IPS DF 4.7 (cell line): ENCODE data around the gene COL23A1.

Source experiments
- DNase-seq: peaks from one replicate; pipeline ENCODE4 v3.0.0-alpha.2; 2013; ENCODE audit warnings: low spot score; ENCODE audit errors: extremely low read depth

Gene COL23A1

GRCh38 chr5:178477802-178478201, 112.4 kb downstream of the COL23A1 start:
- DNase-seq: no peak

DNA sequence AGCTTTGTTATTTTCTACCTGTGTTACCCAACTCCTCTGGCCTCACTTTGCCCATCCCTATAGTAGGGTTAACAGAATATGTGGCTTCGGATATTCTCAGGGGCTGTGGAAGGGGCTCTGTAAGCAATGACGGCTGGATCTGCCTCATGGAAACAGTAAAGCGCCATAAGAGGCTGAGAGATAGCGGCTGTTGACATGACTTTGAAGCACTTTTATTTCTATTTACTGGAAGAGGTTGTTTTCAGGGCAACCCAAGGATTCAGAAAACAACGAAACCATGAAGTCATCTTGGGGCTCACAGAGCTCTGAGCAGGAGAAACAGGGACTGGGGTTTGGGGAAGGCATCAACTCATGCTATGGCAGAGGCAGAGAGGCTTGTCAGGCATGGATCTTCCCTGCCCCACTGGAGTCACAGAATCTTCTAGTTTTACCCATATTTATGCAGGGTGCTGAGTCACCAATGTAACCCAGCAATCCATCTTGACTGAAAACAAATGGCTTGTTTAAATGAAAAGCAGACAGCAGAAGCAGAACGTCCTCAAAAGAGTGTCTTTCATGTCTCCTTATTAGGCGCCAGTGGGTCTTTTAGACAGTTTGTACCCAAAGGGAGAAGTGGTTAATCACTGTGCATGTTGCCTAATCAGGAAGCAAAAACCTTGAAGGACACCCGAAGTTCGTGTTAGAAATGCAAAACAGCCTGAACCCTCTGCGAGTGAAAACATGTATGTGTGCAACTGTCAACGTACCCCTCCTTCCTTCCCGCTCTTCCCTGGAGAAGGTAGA, 113.0 kb downstream of the COL23A1 start:
- DNase-seq: no peak

DNA sequence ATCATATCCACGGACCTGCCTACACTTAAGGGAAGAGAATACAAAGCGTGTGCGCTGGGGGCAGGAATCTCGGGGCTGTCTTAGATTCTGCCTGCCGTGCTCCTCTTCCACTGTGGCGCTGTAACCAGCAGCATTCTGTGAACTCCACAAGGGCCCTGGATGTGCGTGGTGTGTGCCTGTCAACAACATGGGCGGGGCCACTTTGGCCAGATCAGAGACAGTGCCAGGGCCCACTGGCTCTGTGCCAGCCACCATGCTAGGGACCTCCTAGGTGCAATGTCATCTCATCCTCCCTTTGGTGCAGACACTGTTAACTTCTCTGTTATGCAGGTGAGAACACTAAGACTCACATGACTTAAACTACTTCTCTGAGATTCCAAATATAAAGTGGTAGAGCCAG, 113.7 kb downstream of the COL23A1 start:
- DNase-seq: no peak

DNA sequence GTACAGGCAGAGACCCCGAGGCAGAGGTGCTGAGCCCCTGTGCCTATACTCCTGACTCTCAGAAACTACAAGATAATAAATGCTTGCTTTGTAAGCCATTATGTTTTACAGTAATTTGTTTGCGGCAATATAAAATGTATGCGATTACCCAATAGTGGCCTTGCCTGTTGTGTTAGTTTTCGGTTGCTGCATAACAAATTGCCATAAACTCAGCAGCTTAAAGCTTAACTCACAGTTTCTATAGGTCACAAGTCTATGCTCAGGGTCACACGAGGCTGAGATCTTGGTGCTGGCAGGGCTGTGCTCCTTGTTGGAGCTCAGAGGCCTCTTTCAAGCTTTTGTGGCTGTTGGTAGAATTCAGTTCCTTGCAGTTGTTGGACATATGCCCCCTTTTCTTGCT, 114.8 kb downstream of the COL23A1 start:
- no peak for DNase-seq

GRCh38 chr5:178474562-178475184, 115.5 kb downstream of the COL23A1 start:
- DNase-seq: no peak

GRCh38 chr5:178473854-178474253, 116.3 kb downstream of the COL23A1 start:
- no peak for DNase-seq

- DNase-seq: no peak
These were observed 118.1 kb downstream of the COL23A1 start for GRCh38 chr5:178472138-178472537.

- DNase-seq: no peak
These were observed 118.5 kb downstream of the COL23A1 start for GRCh38 chr5:178471711-178472110.

DNA sequence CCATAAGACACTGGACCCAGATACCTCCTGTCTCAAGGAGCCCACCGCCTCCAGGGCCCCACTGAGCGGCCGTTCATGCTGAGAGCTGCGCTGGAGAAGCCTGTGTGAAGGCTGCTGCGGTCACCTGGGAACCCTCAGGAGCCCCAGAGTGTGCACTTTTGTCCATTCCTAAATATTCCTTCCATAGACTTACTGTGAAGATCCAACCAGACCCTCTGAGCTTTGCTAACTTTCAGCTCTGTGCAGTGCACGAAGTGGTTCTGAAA, 119.5 kb downstream of the COL23A1 start:
- no peak for DNase-seq

DNA sequence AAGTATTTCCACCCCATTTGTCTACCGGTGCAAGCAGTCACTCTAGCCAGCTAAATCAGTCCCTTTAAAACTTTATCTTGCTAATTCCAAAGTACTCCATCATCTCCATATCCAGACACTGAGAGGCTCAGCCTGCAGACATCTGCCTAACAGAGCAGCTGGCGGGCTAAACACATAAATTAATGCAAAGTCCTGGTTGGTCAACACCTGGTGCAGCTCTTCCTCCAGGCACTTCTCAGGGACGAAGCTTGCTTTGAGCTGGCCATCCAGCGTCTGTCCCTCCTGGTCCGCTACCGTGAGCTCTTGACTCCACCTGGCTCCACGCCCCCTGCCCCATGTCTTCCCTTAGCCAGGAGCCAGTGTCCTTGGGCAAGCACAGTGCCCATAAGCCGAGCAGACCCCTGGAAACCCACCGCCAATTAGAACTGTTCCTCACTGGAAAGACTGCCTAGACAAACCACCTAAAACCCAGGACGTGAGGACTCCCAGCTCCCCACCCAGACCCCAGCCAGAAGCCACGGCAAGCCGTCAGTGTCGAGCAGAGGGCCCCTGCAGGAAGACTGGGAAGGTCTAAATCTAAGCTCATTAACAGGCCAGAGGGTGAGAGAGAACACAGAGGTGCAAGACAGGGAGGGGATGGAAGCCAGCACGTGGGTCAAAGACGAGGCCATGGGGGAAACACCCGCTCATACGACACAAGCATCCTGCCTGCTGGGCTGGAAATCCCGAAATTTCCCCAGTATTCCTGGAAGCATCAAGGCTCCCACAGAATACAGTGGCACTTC, 120.0 kb downstream of the COL23A1 start:
- DNase-seq: no peak

GRCh38 chr5:178469011-178469974, 120.9 kb downstream of the COL23A1 start:
- DNase-seq: no peak

- DNase-seq: no peak
These were observed 122.0 kb downstream of the COL23A1 start for GRCh38 chr5:178468196-178468685.

DNA sequence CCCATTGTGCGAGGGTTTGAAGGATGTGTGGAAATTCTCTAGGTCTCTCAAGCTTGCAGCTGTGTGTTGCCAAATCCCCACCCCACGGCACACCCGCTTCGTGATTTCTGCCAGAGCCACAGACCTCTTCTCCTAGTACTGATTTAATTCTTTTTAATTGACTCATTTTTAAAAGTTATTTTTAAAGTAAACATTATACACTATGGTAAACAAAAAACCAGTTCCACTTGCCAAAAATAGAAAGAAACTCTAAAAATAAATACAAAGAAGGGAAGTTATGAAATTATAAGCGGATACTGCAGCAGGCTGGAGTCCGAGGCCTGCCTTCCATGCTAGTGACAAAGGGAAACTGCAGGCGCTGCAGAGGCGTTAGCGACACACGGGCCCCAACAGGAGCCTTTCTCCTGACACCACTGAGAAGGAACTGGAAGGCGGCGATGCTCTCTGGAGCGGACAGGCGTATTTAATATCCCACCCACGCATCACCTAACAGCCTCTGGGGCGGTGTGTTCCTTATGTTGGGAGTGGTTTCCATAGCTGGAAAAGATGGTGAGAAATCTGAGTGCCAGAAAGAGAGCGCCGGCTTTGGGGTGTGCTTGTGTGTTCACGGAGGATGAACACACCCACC, 122.5 kb downstream of the COL23A1 start:
- no peak for DNase-seq

- DNase-seq: no peak
These were observed 123.0 kb downstream of the COL23A1 start for GRCh38 chr5:178467205-178467567.

- DNase-seq: no peak
These were observed 123.9 kb downstream of the COL23A1 start for GRCh38 chr5:178466342-178466741.

- no peak for DNase-seq
These were observed 124.3 kb downstream of the COL23A1 start for GRCh38 chr5:178465861-178466288.

GRCh38 chr5:178465228-178465860, 124.8 kb downstream of the COL23A1 start:
- no peak for DNase-seq

DNA sequence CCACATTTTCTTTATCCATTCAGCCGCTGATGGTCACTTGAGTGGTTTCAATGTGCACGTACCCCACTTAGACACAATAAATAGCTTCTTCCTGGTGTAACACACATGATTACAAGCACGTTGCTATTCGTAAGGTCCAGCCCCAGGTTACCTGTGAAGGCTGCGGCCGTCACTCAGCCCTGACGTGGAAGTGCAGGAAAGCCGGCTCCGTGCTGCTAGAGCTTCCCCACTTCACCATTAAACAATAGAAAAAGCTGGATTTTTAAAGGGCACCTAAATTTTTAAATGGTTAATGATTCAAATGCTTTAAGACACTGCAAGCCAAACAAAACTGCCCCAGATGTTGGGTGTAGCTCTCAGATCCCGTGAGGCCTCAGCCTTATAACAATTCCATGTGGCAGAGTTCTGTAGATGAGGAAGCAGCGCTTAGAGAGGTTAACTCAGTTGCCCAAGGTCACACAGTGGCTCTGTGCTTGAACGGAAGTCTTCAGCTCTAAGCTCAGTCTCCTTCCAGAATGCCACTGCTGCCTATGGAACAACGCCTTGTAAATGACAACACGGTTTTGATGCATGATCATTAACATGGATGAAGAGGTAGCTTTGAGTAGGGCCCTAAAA, 125.7 kb downstream of the COL23A1 start:
- DNase-seq: no peak

DNA sequence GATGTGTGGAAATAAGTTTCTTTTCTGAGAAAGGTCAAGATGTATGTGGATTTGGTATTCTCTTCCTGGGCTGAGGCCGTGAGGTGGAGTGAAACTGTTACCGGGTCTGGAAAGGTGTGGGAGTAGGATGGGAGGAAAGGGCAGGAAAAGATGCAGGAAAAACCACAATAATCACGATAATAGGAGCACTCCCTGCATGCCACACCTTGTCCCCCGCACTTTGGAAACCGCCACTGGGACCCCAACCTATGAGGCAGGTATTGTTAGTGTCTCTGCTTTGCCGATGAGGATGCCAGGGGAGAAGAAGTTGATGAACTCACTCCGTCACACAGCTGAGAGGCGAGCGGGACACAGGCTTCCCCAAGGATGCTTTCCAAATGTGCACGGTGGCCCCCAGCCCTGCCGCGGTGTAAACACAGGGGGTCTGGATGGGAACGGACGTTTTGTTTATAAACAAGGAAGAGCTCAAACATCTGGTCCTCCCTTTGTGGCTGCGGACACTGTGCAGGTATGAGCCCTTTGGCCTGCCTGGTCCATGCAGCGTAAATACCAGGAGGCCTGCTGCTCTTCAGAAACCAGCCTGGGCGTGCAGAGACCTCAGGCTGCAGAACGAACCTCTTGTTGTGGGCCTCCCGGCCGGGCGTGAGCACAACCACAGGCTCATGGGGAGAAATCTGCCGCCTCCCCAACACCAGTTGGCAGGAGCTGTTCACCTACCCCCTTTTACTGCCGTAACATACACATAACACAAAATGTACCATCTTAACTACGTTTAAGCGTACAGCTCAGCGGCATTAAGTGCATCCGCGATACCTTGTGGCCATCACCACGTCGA, 126.7 kb downstream of the COL23A1 start:
- no peak for DNase-seq
